OCI-LY7 (cell line): ENCODE results near the gene TBX15.

ENCODE experiments used
- CTCF ChIP-seq: fragments of 200-600 bp; sonication (generic); conservative IDR thresholded peaks from 2 replicates; pipeline ENCODE4 v1.5.1; 2014; ENCODE audit warnings: mild to moderate bottlenecking, antibody characterized with exemption, low read length, moderate library complexity, mixed read lengths
- EZH2phosphoT487 ChIP-seq: fragments of 200-600 bp; sonication (generic); IDR thresholded peaks from 2 replicates; pipeline ENCODE4 v1.6.1; 2018; ENCODE audit warnings: low read depth, borderline replicate concordance, mild to moderate bottlenecking, mixed run types, antibody characterized with exemption, low read length, moderate library complexity, mixed read lengths

- no peak for TF ChIP-seq CTCF
- no peak for TF ChIP-seq EZH2phosphoT487
These were observed 76.6 kb downstream of the TBX15 start for GRCh38 chr1:118911571-118911970.
